ENCODE data around the gene ADORA2B.

ADORA2B gene

DNA sequence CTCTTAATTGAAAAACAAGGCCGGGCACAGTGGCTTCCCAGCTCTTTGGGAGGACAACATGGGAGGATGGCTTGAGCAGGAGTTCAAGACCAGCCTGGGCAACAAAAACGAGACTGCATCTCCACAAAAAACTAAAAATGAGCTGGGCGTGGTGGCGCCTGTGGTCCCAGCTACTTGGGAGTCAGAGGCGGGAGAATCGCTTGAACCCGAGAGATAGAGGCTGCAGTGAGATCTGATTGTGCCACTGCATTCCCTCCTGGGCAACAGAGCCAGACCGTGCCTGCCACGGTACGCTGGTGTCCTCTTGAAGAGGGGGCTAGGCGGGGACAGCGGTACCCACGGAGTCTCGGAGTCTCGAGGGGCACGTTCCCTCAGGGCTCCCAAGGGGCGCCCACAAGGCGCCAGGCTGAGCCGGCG lies 27.9 kb upstream of the ADORA2B start:
- no peak for ATAC-seq

DNA sequence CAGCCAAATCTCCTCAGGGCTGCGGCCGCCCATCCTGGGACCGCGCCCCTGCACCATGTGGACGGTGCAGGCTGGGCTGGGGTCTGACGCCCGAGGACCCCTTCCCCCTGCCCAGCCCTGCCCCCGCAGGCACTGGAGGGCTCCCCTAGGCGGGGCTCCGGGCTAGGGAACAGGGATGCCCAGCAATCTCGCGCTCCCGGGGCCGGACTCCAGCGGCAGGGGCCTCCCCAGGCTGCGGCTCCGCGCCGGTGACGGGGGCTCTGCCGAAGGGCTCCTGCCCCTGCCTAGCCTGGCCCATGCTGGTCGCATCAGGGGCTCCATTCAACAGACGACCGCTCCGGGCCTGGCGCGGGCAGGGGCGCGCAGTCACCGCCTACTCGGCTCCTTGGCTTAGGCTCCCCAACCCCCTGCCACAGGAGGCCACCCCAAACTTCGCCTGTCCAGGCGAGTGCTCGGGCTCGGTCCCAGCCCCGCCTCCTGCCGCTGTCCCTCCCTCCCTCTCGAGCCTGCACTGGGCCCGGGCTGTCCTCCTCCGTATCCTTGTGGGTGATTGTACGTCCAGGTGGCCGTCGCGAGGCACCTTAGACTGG lies 27.4 kb upstream of the ADORA2B start:
- TF ChIP-seq, protein P1, sequence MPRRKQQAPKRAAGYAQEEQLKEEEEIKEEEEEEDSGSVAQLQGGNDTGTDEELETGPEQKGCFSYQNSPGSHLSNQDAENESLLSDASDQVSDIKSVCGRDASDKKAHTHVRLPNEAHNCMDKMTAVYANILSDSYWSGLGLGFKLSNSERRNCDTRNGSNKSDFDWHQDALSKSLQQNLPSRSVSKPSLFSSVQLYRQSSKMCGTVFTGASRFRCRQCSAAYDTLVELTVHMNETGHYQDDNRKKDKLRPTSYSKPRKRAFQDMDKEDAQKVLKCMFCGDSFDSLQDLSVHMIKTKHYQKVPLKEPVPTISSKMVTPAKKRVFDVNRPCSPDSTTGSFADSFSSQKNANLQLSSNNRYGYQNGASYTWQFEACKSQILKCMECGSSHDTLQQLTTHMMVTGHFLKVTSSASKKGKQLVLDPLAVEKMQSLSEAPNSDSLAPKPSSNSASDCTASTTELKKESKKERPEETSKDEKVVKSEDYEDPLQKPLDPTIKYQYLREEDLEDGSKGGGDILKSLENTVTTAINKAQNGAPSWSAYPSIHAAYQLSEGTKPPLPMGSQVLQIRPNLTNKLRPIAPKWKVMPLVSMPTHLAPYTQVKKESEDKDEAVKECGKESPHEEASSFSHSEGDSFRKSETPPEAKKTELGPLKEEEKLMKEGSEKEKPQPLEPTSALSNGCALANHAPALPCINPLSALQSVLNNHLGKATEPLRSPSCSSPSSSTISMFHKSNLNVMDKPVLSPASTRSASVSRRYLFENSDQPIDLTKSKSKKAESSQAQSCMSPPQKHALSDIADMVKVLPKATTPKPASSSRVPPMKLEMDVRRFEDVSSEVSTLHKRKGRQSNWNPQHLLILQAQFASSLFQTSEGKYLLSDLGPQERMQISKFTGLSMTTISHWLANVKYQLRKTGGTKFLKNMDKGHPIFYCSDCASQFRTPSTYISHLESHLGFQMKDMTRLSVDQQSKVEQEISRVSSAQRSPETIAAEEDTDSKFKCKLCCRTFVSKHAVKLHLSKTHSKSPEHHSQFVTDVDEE (CRISPR knock-in tag; IDR thresholded peaks at IDR 0.05) = no peak
- TF ChIP-seq, protein P2, sequence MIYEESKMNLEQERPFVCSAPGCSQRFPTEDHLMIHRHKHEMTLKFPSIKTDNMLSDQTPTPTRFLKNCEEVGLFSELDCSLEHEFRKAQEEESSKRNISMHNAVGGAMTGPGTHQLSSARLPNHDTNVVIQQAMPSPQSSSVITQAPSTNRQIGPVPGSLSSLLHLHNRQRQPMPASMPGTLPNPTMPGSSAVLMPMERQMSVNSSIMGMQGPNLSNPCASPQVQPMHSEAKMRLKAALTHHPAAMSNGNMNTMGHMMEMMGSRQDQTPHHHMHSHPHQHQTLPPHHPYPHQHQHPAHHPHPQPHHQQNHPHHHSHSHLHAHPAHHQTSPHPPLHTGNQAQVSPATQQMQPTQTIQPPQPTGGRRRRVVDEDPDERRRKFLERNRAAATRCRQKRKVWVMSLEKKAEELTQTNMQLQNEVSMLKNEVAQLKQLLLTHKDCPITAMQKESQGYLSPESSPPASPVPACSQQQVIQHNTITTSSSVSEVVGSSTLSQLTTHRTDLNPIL (CRISPR knock-in tag; IDR thresholded peaks at IDR 0.05; ENCODE audit: low read depth) = no peak
- no peak for TF ChIP-seq TCF4 (CRISPR knock-in tag; IDR thresholded peaks at IDR 0.05; ENCODE audit: borderline replicate concordance)
- TF ChIP-seq SNAI2 (CRISPR knock-in tag; IDR thresholded peaks at IDR 0.05) = no peak
- TF ChIP-seq PPARA (CRISPR knock-in tag; IDR thresholded peaks at IDR 0.05; ENCODE audit: borderline replicate concordance) = no peak
- no peak for TF ChIP-seq ZFP3 (CRISPR knock-in tag; IDR thresholded peaks at IDR 0.05)
- no peak for TF ChIP-seq ARNTL (CRISPR knock-in tag; IDR thresholded peaks at IDR 0.05; ENCODE audit: borderline replicate concordance, low read depth)
- TF ChIP-seq ZNF8 (CRISPR knock-in tag; IDR thresholded peaks at IDR 0.05) = no peak
- no peak for TF ChIP-seq ESRRG (CRISPR knock-in tag; IDR thresholded peaks at IDR 0.05)
- TF ChIP-seq BACH2 (CRISPR knock-in tag; IDR thresholded peaks at IDR 0.05; ENCODE audit: borderline replicate concordance) = no peak
- TF ChIP-seq, protein P3, sequence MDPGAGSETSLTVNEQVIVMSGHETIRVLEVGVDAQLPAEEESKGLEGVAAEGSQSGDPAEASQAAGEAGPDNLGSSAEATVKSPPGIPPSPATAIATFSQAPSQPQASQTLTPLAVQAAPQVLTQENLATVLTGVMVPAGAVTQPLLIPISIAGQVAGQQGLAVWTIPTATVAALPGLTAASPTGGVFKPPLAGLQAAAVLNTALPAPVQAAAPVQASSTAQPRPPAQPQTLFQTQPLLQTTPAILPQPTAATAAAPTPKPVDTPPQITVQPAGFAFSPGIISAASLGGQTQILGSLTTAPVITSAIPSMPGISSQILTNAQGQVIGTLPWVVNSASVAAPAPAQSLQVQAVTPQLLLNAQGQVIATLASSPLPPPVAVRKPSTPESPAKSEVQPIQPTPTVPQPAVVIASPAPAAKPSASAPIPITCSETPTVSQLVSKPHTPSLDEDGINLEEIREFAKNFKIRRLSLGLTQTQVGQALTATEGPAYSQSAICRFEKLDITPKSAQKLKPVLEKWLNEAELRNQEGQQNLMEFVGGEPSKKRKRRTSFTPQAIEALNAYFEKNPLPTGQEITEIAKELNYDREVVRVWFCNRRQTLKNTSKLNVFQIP (CRISPR knock-in tag; IDR thresholded peaks at IDR 0.05; ENCODE audit: borderline replicate concordance, low read depth) = no peak
- no peak for TF ChIP-seq CSDC2 (CRISPR knock-in tag; IDR thresholded peaks at IDR 0.05)
- no peak for TF ChIP-seq ISL1 (CRISPR knock-in tag; IDR thresholded peaks at IDR 0.05)
- TF ChIP-seq ZFP30 (CRISPR knock-in tag; IDR thresholded peaks at IDR 0.05) = no peak

More for the DNA sequence above, 27.9 kb upstream of the ADORA2B start:
- TF ChIP-seq BACH2 (CRISPR knock-in tag; IDR thresholded peaks at IDR 0.05; ENCODE audit: borderline replicate concordance) = no peak
- TF ChIP-seq, protein P2 (CRISPR knock-in tag; IDR thresholded peaks at IDR 0.05; ENCODE audit: low read depth) = no peak
- TF ChIP-seq ARNTL (CRISPR knock-in tag; IDR thresholded peaks at IDR 0.05; ENCODE audit: borderline replicate concordance, low read depth) = no peak
- TF ChIP-seq, protein P4, sequence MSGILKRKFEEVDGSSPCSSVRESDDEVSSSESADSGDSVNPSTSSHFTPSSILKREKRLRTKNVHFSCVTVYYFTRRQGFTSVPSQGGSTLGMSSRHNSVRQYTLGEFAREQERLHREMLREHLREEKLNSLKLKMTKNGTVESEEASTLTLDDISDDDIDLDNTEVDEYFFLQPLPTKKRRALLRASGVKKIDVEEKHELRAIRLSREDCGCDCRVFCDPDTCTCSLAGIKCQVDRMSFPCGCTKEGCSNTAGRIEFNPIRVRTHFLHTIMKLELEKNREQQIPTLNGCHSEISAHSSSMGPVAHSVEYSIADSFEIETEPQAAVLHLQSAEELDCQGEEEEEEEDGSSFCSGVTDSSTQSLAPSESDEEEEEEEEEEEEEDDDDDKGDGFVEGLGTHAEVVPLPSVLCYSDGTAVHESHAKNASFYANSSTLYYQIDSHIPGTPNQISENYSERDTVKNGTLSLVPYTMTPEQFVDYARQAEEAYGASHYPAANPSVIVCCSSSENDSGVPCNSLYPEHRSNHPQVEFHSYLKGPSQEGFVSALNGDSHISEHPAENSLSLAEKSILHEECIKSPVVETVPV (CRISPR knock-in tag; IDR thresholded peaks at IDR 0.05) = no peak
- TF ChIP-seq ISL1 (CRISPR knock-in tag; IDR thresholded peaks at IDR 0.05) = no peak
- TF ChIP-seq TOX (CRISPR knock-in tag; IDR thresholded peaks at IDR 0.05; ENCODE audit: borderline replicate concordance) = no peak
- no peak for TF ChIP-seq ZC3H10 (CRISPR knock-in tag; IDR thresholded peaks at IDR 0.05)
- TF ChIP-seq, protein P5, sequence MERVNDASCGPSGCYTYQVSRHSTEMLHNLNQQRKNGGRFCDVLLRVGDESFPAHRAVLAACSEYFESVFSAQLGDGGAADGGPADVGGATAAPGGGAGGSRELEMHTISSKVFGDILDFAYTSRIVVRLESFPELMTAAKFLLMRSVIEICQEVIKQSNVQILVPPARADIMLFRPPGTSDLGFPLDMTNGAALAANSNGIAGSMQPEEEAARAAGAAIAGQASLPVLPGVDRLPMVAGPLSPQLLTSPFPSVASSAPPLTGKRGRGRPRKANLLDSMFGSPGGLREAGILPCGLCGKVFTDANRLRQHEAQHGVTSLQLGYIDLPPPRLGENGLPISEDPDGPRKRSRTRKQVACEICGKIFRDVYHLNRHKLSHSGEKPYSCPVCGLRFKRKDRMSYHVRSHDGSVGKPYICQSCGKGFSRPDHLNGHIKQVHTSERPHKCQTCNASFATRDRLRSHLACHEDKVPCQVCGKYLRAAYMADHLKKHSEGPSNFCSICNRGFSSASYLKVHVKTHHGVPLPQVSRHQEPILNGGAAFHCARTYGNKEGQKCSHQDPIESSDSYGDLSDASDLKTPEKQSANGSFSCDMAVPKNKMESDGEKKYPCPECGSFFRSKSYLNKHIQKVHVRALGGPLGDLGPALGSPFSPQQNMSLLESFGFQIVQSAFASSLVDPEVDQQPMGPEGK (CRISPR knock-in tag; IDR thresholded peaks at IDR 0.05; ENCODE audit: borderline replicate concordance) = no peak
- TF ChIP-seq SNAI2 (CRISPR knock-in tag; IDR thresholded peaks at IDR 0.05) = no peak
- no peak for TF ChIP-seq PPARA (CRISPR knock-in tag; IDR thresholded peaks at IDR 0.05; ENCODE audit: borderline replicate concordance)
- TF ChIP-seq CSDC2 (CRISPR knock-in tag; IDR thresholded peaks at IDR 0.05) = no peak
- TF ChIP-seq TCF4 (CRISPR knock-in tag; IDR thresholded peaks at IDR 0.05; ENCODE audit: borderline replicate concordance) = no peak
- no peak for TF ChIP-seq ESRRG (CRISPR knock-in tag; IDR thresholded peaks at IDR 0.05)
- TF ChIP-seq OSR1 (CRISPR knock-in tag; IDR thresholded peaks at IDR 0.05) = no peak
- no peak for TF ChIP-seq ZNF565 (CRISPR knock-in tag; conservative IDR thresholded peaks at IDR 0.05; ENCODE audit: low read depth)
- no peak for TF ChIP-seq ZNF70 (CRISPR knock-in tag; IDR thresholded peaks at IDR 0.05)
- no peak for TF ChIP-seq RARB (CRISPR knock-in tag; IDR thresholded peaks at IDR 0.05)

More for the DNA sequence above, 27.4 kb upstream of the ADORA2B start:
- ATAC-seq = no peak
